ENCODE measurements around the gene ZNF644.

DNA sequence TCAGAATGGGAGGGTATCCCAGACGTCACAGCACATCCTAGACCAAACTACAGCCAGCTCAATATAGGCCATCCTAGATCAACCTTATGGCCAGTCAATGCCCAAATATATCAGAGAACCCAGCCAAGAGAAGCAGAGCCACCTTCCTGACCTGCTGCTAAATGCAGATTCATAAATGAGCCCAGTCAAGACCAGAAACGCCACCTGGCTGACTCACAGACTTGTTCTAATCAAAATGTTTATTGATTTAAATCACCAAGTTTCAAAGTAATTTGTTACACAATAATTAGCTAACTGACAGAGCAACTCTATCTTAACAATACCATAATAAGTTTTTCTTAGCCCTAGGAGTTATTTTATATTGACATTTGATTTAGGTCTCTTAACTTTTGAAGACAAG lies 28.6 kb downstream of the ZNF644 start:
- TF ChIP-seq, protein P1, sequence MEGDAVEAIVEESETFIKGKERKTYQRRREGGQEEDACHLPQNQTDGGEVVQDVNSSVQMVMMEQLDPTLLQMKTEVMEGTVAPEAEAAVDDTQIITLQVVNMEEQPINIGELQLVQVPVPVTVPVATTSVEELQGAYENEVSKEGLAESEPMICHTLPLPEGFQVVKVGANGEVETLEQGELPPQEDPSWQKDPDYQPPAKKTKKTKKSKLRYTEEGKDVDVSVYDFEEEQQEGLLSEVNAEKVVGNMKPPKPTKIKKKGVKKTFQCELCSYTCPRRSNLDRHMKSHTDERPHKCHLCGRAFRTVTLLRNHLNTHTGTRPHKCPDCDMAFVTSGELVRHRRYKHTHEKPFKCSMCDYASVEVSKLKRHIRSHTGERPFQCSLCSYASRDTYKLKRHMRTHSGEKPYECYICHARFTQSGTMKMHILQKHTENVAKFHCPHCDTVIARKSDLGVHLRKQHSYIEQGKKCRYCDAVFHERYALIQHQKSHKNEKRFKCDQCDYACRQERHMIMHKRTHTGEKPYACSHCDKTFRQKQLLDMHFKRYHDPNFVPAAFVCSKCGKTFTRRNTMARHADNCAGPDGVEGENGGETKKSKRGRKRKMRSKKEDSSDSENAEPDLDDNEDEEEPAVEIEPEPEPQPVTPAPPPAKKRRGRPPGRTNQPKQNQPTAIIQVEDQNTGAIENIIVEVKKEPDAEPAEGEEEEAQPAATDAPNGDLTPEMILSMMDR (IDR thresholded peaks at IDR 0.05) = no peak
- no peak for TF ChIP-seq POLR2A (IDR thresholded peaks at IDR 0.05)

All from upper lobe of left lung (tissue), 4 donors.